ENCODE measurements around the gene NTM. TPM values are rescaled to one million over a fixed set of nuclear protein-coding genes. Genes with fewer than 3 reads are reported as not detected.

NTM gene
- total RNA-seq, 1 experiment from 2014 or later = 0.73 TPM

GRCh38 chr11:131767421-131767820 is 397.0 kb downstream of the NTM start:
- Histone ChIP-seq H3K4me3 (ENCODE audit: low read depth, low read length) (no peak overlapping the region), H3K9me3 (no peaks in the 10 kb centered on the region), H3K27me3 (replicated peaks; ENCODE audit: control insufficient read depth, insufficient read depth, low read length) (0 out of 2 replicates have a peak, but pooled peaks cover 1% of the 10 kb centered on the region), H3K36me3 (ENCODE audit: control insufficient read depth, insufficient read depth, low read length) (no peaks in the 10 kb centered on the region), H3K4me1 (no peaks in the 10 kb centered on the region)
- no TSS peak for BruUV-seq (replicated peaks)
- H3K27me3 Mint-ChIP-seq (ENCODE audit: insufficient read depth, unreplicated experiment) = peaks cover 25% of the 10 kb centered on the region
- H3K4me1 Mint-ChIP-seq (ENCODE audit: low read depth, unreplicated experiment) = no peaks in the 10 kb centered on the region
- intact Hi-C loops (cut with micrococcal nuclease; ENCODE audit: unreplicated experiment) = no loop called here
- no peaks in the 10 kb centered on the region for H3K36me3 Mint-ChIP-seq (ENCODE audit: insufficient read depth, unreplicated experiment)
- H3K27ac Mint-ChIP-seq (ENCODE audit: unreplicated experiment) = no peak overlapping the region
- no peaks in the 10 kb centered on the region for H3K9me3 Mint-ChIP-seq (ENCODE audit: unreplicated experiment)
- POLR2A ChIA-PET = no interaction called here
- no peak overlapping the region for H3K4me3 Mint-ChIP-seq (ENCODE audit: unreplicated experiment)
- DNase-seq = no peak
- no peak for TF ChIP-seq CTCF (IDR thresholded peaks at IDR 0.05; ENCODE audit: insufficient read depth in 1 of 2, low read depth in 1 of 2, low read length in 1 of 2, severe bottlenecking in 1 of 2, unreplicated experiment in 1 of 2)
- CTCF ChIA-PET = no interaction called here

DNA sequence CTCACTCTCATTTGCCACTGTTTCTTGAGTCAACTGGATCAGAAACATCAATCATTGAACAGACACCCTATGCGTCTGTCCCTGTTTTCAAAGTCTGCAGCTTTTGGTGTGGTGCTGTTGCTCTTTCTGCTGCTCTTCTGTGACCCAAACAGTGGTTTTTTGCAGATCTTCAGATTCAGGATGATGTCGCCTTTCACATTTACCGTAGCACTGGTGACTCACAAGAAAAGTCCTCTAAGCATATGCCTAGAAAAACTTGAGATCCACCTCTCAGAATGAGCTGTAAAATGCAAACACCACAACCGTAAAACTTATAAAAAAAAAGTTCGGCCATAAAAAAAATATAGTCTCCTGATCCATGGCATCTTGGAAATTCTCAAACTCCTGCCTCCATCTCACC is 400.4 kb downstream of the NTM start:
- H3K9me3 ChIP-seq = no peaks in the 10 kb centered on the region
- no peaks in the 10 kb centered on the region for H3K27me3 ChIP-seq (replicated peaks; ENCODE audit: control insufficient read depth, insufficient read depth, low read length)
- Mint-ChIP-seq H3K4me1 (ENCODE audit: low read depth, unreplicated experiment) (no peaks in the 10 kb centered on the region), H3K27me3 (ENCODE audit: insufficient read depth, unreplicated experiment) (peaks cover 29% of the 10 kb centered on the region), H3K4me3 (ENCODE audit: unreplicated experiment) (no peak overlapping the region), H3K9me3 (ENCODE audit: unreplicated experiment) (no peaks in the 10 kb centered on the region), H3K27ac (ENCODE audit: unreplicated experiment) (no peak overlapping the region), H3K36me3 (ENCODE audit: insufficient read depth, unreplicated experiment) (no peaks in the 10 kb centered on the region)
- no peak for TF ChIP-seq CTCF (IDR thresholded peaks at IDR 0.05; ENCODE audit: insufficient read depth in 1 of 2, low read depth in 1 of 2, low read length in 1 of 2, severe bottlenecking in 1 of 2, unreplicated experiment in 1 of 2)
- ChIA-PET CTCF (no interaction called here), POLR2A (no interaction called here)
- H3K36me3 ChIP-seq (ENCODE audit: control insufficient read depth, insufficient read depth, low read length) = no peaks in the 10 kb centered on the region
- BruUV-seq (replicated peaks) = no TSS peak
- no peak for DNase-seq
- intact Hi-C loops (cut with micrococcal nuclease; ENCODE audit: unreplicated experiment) = no loop called here
- no peaks in the 10 kb centered on the region for H3K4me1 ChIP-seq
- H3K4me3 ChIP-seq (ENCODE audit: low read depth, low read length) = no peak overlapping the region

GRCh38 chr11:131771471-131771870 is 401.1 kb downstream of the NTM start:
- Histone ChIP-seq H3K4me1 (no peaks in the 10 kb centered on the region), H3K36me3 (ENCODE audit: control insufficient read depth, insufficient read depth, low read length) (no peaks in the 10 kb centered on the region), H3K9me3 (no peaks in the 10 kb centered on the region), H3K27me3 (replicated peaks; ENCODE audit: control insufficient read depth, insufficient read depth, low read length) (no peaks in the 10 kb centered on the region), H3K4me3 (ENCODE audit: low read depth, low read length) (no peak overlapping the region)
- POLR2A ChIA-PET = no interaction called here
- CTCF ChIA-PET = interaction anchor here (1.0 kb wide), 1 partner anchor 97 kb away, joined by 3 read pairs; no protein-coding TSS in a partner anchor
- no peak for TF ChIP-seq CTCF (IDR thresholded peaks at IDR 0.05; ENCODE audit: insufficient read depth in 1 of 2, low read depth in 1 of 2, low read length in 1 of 2, severe bottlenecking in 1 of 2, unreplicated experiment in 1 of 2)
- Mint-ChIP-seq H3K4me3 (ENCODE audit: unreplicated experiment) (no peak overlapping the region), H3K27me3 (ENCODE audit: insufficient read depth, unreplicated experiment) (peaks cover 29% of the 10 kb centered on the region), H3K4me1 (ENCODE audit: low read depth, unreplicated experiment) (no peaks in the 10 kb centered on the region), H3K27ac (ENCODE audit: unreplicated experiment) (no peak overlapping the region), H3K36me3 (ENCODE audit: insufficient read depth, unreplicated experiment) (no peaks in the 10 kb centered on the region), H3K9me3 (ENCODE audit: unreplicated experiment) (no peaks in the 10 kb centered on the region)
- no peak for DNase-seq
- intact Hi-C loops (cut with micrococcal nuclease; ENCODE audit: unreplicated experiment) = no loop called here
- no TSS peak for BruUV-seq (replicated peaks)

All from Caco-2 (cell line).